T47D (cell line): ENCODE measurements around the gene RNF126.

Experiments used
- DNase-seq, 2 experiments: peaks; one replicate each; pipeline versions ENCODE4 v3.0.0 to v3.0.0-alpha.2; 2011 to 2012; ENCODE audit warnings: low read depth in 1 of 2, low spot score in 1 of 2
- JUND ChIP-seq: IDR thresholded peaks from 2 replicates; pipeline ENCODE4 v1.6.1; 2012; ENCODE audit warnings: low read depth
- in situ Hi-C: cut with HindIII; loops from 2 replicates; pipeline ENCODE4 v1.10.0; 2016; ENCODE audit warnings: low sequenced_read_pairs, low pct_unique_long_range_greater_than_20kb

RNF126 gene

DNA sequence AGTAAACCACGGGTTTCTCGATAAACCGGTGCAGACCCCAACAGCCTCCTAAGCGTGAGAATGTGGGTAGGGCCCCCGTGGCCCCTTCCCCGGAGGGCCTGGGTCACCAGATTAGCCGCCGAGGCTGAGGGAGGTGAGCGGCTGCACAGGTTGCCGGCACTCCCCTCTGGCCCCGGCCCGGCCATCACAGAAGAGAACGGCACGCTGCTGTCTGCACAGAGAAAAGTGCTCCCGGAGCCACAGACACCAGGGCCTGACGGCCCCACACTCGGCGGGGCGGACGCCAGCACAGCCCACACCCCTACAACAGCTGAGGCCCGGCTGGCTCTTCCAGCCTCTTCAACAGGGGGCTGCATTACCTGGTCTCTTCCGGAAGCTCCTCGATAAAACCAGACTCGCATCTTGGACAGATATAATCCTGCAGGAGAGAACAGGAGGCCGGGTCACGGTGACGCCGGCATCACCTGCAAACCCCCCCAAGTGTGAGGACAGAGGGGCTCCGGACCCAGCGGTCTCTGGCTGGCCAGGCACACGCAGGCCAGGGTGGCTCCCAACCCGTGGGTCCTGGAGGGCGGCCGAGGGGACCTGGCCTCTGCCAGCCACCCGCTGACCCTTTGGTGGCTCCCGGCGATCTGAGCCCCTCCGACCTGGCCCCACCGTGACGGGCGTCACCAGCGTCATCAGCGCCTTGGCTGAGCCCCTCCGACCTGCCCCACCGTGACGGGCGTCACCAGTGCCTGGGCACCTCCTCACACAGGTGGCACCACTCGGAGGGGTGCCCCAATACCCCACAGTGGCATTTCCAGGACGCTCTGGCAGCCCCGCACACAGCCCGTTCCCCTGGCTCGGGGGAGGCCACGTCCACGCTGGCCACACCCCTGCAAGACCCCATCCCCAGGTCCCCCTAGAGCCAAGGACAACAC lies 10.3 kb downstream of the RNF126 start:
- no peak for TF ChIP-seq JUND
- in situ Hi-C loops = no loop called here
- DNase-seq = no peak

DNA sequence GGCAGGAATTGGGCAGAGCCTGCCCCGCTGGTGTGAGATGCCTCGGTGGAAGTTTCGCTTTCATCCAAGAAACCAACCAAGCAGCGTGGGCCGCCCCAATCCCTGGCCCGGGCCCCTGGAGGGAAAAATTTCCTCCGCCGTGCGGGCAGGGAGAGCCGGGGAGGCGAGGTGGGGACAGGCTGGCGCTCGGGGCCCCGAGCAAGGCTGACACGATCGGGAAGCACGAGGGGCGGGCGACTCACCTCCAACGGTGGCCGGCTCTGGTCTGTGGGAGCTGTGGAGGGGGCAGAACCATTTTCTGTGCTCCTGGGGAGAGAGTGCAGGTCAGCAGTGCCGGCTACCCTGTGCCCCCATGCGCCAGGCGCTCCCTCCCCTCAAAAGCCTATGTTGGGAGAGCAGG lies 11.0 kb downstream of the RNF126 start:
- in situ Hi-C loops = no loop called here
- DNase-seq = no peak
- no peak for TF ChIP-seq JUND

DNA sequence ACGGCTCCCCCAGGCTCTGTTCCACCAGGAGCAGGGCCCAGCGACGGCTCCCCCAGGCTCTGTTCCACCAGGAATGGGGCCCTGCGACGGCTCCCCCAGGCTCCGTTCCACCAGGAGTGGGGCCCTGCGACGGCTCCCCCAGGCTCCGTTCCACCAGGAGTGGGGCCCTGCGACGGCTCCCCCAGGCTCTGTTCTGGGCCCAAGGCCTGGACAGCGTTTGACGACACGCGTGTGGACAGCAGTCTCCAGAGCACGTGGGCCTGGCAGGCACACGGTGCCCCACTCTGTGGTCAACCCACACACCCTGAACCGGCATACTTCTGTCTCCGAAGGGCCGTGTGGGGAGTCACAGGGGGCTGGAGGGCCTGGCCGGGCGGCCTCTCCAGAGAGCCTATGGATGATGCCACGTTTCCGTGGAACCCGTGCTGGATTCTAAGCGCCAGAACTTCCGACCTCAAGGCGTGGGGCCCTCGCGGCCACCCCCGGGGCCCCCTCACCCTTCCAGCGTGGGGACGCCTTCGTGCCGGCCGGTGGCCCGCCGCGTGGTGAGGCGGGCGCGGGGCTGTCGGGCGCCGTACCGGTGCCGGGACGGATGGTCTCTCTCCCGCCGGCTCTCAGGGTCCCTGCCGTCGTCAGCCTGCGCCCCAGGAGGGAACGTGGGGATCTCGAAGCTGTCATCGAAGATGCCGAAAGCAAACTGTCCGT lies 11.7 kb downstream of the RNF126 start:
- no peak for TF ChIP-seq JUND
- DNase-seq = no peak
- in situ Hi-C loops = no loop called here

DNA sequence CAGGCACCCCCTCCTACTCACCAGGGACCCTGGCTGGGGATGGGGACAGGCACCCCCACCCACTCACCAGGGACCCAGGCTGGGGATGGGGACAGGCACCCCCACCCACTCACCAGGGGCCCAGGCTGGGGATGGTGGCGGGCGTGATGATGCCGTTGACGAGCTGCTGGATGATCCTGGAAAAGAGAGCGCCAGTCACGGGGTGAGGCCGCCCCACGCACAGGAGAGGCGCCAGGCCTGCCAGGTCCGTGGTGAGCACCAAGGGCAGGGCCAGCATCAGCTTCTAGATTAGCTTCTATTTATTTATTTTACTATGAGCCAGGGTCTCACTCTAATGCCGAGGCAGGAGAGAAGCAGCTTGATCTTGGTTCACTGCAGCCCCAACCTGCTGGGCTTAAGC lies 12.9 kb downstream of the RNF126 start:
- no peak for TF ChIP-seq JUND
- no peak for DNase-seq
- in situ Hi-C loops = no loop called here

DNA sequence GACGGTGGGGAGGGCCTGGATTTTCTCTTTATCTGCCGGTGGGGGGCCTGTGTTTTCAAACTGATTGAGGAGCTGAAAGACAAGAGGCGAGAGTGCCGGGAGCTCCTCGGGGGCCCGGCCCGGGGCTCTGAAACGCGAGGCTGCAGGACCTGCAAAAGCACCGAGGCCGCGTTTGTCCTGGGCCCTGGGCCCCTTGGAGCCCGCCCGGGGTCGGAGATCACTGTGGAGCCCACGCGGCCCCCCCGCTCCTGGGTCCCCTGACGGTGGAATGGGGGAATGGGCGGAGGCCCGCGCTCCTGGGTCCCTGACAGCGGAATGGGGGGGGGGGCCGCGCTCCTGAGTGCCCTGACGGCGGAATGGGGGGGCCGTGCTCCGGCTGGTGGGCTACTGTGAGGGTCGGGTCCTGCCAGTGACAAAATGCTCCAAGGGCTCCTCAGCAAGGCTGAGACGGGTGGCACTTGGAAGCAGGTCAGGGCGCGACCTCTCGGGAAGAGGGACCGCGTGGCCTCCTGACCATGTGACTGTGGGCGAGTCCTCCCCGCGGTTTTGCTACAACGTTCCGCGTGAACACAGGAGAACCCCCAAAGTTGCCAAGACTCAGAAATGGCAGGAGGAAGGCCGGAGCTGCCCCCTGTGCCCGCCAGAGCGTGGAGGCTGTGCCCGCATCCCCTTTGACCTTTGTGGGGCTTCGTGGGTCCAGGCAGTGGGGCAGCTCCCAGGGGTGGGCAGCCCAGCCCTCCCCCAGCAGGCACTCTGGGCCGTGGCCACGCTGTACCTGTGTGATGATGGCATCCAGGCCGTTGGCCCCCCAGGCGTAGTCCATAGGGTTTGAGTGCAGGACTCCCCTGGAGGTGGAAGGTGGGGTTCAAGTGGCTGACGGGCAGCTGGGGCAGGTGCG lies 13.9 kb downstream of the RNF126 start:
- TF ChIP-seq JUND = no peak
- no peak for DNase-seq
- in situ Hi-C loops = no loop called here

DNA sequence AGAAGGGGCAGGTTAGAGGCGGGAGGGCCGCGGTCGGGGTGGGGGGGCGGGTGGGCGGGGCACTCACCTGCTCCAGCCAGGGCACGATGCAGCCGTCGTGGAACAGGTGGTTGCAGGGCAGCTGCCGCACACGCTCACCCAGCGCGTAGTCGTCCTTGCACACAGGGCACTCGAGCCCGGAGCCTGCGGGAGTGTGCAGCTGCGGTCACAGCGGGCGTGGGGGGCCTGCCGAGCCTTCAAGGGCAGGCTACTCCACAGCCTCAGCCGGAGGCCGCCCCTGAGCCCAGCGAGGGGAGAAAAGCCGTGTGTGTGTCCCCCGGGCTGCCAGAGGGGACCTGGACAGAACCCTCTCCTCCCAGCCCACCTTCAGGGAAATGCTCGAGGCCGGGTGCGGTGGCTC lies 14.7 kb downstream of the RNF126 start:
- no peak for DNase-seq
- in situ Hi-C loops = no loop called here
- TF ChIP-seq JUND = no peak

DNA sequence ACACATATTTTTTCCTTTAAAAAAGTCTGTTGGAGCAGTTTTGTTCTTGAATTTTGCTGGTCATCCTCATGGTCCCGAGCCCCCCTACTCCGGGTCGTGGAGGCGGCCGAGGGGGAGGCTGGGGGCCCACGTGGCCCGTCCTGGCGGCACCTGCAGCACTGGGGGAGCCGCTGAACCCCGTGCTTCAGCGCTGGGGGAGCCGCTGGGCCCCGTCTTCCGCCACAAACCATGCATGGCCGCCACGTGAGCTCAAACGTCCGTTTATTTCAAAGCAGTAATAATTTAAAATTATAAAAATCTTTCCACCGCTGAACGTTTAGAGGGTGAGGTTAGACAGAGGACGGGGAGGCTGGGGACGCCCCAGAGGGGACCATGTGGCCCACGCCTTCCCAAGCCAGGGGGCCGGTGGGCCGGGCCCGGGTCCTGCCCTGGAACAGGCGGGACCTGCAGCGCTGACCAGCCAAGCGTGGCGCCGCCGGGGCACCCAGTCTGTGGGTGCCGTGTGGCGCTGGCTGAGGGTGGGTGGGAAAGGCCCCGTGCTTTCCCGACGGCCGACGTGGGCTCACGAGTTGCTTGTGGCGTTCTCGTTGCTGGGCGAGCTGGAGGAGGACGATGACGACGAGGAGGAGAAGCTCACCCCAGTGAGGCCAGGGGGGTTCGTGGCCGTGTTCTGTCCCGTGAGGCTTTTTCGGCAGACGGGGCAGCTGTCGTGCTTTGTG lies 15.3 kb downstream of the RNF126 start:
- TF ChIP-seq JUND = no peak
- no peak for DNase-seq
- in situ Hi-C loops = no loop called here

DNA sequence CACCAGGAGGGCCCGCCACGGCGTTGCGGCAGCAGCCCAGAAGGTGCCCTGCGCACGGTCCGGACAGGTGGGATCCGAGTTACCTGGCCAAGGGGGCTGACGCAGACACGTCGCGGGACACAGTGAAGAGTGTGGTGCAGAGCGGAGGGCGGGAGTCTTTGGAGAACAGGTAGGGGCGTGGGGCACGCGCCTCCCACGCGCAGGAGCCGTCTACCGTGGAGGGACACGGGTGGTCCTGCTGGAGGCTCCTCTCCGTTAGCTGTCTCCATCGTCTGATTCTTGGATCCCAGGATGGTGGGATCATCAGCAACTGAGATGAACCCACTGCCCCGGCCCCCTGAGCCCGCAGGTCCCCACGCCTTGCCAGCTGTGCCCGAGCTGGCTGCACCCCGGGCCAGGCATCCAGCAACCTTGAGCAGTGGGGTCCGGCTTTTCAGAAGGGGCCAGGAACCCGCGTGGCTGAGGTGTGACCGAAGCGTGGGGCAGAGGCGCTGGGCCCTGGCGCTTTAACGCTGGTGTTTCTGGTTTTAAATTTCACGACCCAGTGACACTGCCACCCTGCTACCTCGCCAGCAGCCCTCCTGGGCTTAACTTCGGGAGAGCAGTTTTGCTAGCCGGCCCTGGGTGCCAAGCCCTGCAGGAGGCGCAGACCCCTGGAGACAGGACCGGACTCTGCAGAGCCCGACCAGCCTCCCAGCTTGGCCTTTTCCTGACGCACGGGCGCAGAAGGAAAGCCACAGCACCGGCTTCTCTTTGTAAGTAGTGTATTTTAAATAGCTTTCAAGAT lies 16.0 kb downstream of the RNF126 start:
- TF ChIP-seq JUND = no peak
- no peak for DNase-seq
- in situ Hi-C loops = no loop called here

DNA sequence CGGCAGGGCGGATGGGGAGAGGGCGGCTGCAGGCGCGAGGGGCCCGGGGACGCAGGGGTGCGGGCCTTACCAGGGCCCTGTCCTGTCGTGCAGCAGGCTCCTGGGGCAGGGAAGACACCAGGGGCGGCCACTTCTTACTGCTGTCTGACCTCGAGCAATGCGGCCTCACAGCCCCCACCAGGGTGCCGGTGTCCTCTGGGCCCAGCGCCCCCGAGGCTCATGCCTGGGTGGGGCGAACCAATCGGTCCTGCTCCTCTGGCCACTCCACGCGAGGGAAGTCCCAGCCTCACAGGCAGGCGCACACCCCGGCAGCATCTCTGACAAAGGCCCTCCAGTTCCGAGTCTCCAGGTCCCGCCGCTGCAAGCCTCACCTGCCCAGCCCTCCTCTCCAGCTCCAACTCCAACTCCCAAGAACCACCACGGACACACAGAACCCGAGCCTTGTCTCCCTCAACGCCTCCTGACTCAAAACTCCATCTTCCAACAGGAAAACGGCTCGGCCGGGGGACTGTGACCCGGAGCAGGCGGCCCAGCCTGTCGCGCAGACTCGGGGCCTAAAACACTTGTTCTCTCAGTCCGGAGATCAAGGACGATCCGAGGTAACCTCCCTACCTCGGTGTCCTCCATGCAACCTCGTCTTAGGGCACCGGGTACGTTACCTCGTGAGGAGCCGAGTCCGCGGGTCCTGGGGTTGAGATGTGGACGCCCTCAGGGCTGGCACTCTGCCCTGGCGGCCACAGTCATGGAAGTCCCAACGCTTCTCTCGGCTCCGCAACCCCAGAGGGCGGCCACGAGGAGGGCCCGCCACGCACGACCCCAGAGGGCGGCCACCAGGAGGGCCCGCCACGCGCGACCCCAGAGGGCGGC lies 16.9 kb downstream of the RNF126 start:
- DNase-seq = no peak
- in situ Hi-C loops = no loop called here

DNA sequence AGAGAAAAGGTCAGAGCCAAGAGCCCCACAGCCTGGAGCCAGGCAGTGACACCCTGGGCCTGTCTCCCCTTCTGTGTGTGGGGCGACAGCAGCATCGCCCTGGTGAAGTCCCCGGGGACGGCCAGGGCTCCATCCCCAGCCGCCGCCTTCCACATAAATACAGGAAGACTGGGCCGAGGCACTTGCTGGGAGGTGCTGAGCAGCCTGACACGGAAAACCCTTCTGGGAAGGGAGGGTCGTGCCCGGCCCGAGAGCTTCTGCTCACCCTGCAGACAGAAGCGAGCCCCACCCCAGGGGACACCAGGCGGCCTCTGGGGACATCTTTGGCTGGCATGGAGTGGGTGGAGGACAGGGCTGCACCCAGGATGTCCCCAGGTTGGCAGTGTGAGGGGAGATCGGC lies 18.2 kb downstream of the RNF126 start:
- DNase-seq = no peak
- in situ Hi-C loops = no loop called here
- no peak for TF ChIP-seq JUND

More for the DNA sequence above, 16.9 kb downstream of the RNF126 start:
- no peak for TF ChIP-seq JUND
